Body of pancreas (tissue), 4 donors: ENCODE data around the gene POLR3A.

ENCODE experiments used
- POLR2A ChIP-seq, 3 donors: fragments of 450-650 bp; IDR thresholded peaks; one replicate each; pipeline ENCODE4 v1.6.1; 2016; ENCODE audit warnings: antibody characterized with exemption in 3 of 3, mild to moderate bottlenecking in 2 of 3
- TF ChIP-seq, protein P1 (sequence below), 7 experiments: fragments of 450-650 bp in 4 of 7; fragments of 200-600 bp in 3 of 7; sonication (generic) in 3 of 7; IDR thresholded peaks; one replicate each; pipeline ENCODE4 v1.5.1; 2016 to 2019; ENCODE audit warnings: antibody characterized with exemption in 7 of 7

DNA sequence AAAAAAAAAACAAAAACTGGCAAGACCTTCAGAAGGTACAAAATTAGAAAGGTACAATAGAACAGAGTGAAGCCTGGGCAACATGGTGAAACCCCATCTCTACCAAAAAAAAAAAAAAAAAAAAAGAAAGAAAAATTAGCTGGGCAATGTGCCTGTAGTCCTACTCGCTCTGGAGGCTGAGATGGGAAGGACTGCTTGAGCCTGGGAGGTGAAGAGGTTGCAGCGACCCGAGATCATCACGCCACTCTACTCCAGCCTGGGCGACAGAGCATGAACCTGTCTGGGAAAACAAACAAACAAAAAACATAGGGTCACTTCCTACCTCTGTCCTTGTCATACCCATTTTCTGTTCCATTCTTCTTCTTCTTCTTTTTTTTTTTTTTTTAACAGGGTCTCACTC, 57.2 kb downstream of the POLR3A start:
- TF ChIP-seq, protein P1, sequence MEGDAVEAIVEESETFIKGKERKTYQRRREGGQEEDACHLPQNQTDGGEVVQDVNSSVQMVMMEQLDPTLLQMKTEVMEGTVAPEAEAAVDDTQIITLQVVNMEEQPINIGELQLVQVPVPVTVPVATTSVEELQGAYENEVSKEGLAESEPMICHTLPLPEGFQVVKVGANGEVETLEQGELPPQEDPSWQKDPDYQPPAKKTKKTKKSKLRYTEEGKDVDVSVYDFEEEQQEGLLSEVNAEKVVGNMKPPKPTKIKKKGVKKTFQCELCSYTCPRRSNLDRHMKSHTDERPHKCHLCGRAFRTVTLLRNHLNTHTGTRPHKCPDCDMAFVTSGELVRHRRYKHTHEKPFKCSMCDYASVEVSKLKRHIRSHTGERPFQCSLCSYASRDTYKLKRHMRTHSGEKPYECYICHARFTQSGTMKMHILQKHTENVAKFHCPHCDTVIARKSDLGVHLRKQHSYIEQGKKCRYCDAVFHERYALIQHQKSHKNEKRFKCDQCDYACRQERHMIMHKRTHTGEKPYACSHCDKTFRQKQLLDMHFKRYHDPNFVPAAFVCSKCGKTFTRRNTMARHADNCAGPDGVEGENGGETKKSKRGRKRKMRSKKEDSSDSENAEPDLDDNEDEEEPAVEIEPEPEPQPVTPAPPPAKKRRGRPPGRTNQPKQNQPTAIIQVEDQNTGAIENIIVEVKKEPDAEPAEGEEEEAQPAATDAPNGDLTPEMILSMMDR (IDR thresholded peaks at IDR 0.05), result no peak
- no peak for TF ChIP-seq POLR2A (IDR thresholded peaks at IDR 0.05)
